ENCODE results near the gene ERG. TPM values are rescaled to one million over a fixed set of nuclear protein-coding genes. Genes with fewer than 3 reads are reported as not detected.

ERG gene
- polyA plus RNA-seq, 1 of the 3 experiments (the other 2 are of a cell fraction), result not detected

DNA sequence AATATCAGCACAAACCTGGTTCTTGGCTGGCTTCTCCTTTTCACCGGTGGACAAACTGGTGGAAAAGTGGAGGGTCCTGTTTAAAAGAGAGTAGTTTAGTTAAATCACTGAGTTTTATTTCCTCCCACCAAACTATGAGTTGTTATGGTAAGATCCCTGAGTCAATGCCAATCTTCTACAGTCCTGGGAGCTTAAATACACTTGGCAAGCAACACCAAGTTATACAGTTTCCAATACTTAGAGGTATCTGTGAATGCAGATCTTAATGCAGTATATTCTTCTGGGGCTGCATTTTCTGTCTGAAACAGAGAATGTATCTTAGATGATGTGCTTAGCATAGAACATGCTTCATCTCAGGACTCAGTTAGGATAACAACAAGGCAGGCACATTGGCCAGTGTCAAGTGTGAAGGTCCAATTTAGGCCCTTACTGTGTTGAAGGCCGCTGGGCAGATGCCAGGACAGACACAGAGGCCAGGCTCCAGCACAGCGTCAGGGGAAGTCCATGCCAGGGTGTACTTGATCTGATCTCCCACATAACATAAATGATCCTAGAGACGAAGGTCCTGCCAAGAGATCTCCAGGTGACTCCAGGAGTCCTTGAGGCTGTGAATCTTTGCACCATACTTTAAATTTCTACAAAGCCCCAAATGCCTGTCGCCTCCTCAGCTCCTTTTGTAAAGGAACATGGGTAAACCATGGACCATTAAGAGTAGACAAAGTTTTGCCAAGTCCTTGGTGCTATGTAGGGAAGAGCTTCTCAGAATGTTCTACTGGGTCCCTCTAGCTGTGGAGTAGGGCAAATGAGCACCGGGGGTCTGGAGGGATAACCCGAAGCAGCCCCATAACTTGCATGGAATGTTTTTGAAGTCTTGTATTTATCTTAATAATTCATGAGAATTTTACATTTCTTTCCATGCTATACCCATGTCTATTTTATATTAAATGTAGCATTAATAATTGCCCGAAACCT is 164.7 kb downstream of the ERG start:
- H3K4me3 ChIP-seq (ENCODE audit: low read depth in 2 of 2, low read length in 1 of 2), result no peak overlapping the region
- ChIA-PET CTCF (interaction anchor here (1.2 kb wide), 1 partner anchor 22 kb away, joined by 4 read pairs; no protein-coding TSS in a partner anchor), POLR2A (no interaction called here)
- no peaks in the 10 kb centered on the region for H3K36me3 ChIP-seq (replicated peaks in 1 of 2; ENCODE audit: control insufficient read depth in 1 of 2, insufficient read depth in 2 of 2, low read length in 1 of 2)
- no peaks in the 10 kb centered on the region; a peak in 1 of 4 replicates for H3K4me1 ChIP-seq (ENCODE audit: control insufficient read depth in 1 of 2, insufficient read depth in 2 of 2, low read depth in 1 of 2, low read length in 1 of 2)
- no peak overlapping the region for H3K4me2 ChIP-seq
- no peaks in the 10 kb centered on the region; the same call in 1 of the 2 replicates for H3K27me3 ChIP-seq (ENCODE audit: insufficient read depth)
- no peaks in the 10 kb centered on the region for H3K9me3 ChIP-seq
- no peaks in the 10 kb centered on the region for H3K79me2 ChIP-seq (ENCODE audit: insufficient read depth)
- H3F3A ChIP-seq (replicated peaks; ENCODE audit: insufficient read depth), result no peaks in the 10 kb centered on the region
- H4K20me1 ChIP-seq (ENCODE audit: insufficient read depth), result no peaks in the 10 kb centered on the region
- H3K9me2 ChIP-seq, result no peaks in the 10 kb centered on the region
- H3K9ac ChIP-seq, result no peak overlapping the region
- TF ChIP-seq FOXJ3 (CRISPR knock-in tag; IDR thresholded peaks at IDR 0.05), result no peak
- no peak for TF ChIP-seq TAF1 (IDR thresholded peaks at IDR 0.05; ENCODE audit: borderline replicate concordance, low read depth, low read length)
- TF ChIP-seq, protein P1, sequence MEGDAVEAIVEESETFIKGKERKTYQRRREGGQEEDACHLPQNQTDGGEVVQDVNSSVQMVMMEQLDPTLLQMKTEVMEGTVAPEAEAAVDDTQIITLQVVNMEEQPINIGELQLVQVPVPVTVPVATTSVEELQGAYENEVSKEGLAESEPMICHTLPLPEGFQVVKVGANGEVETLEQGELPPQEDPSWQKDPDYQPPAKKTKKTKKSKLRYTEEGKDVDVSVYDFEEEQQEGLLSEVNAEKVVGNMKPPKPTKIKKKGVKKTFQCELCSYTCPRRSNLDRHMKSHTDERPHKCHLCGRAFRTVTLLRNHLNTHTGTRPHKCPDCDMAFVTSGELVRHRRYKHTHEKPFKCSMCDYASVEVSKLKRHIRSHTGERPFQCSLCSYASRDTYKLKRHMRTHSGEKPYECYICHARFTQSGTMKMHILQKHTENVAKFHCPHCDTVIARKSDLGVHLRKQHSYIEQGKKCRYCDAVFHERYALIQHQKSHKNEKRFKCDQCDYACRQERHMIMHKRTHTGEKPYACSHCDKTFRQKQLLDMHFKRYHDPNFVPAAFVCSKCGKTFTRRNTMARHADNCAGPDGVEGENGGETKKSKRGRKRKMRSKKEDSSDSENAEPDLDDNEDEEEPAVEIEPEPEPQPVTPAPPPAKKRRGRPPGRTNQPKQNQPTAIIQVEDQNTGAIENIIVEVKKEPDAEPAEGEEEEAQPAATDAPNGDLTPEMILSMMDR (IDR thresholded peaks at IDR 0.05), result peak; percentile 37
- TF ChIP-seq SMC3 (IDR thresholded peaks at IDR 0.05; ENCODE audit: low read depth, low read length), result 0 out of 2 replicates have a peak, but pooled peaks have one; percentile 25
- DNase-seq, result no peak
- H3K27ac ChIP-seq (ENCODE audit: low read depth in 2 of 2, low read length in 1 of 2), result no peak overlapping the region
- 49% methylated on average over 6 of the region's 8 CpGs for WGBS (ENCODE audit: low lambda C conversion rate)
- no peak overlapping the region for H2AFZ ChIP-seq (ENCODE audit: low read depth)

DNA sequence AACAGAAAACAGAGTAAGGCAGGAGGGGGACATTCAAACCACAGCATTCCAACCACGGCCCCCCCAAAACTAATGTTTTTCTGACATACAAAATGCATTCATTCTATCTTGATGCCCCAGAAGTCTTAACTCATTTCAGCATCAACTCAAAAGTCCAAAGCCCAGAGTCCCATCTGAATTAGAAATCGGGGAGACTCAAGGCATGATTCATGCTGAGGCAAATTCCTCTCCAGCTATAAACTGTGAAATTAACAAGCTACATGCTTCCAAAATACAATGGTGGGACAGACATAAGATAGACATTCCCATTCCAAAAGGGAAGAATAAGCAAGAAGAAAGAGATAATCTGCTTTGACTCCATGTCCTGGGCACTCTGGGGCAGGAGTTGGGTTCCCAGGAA is 167.6 kb downstream of the ERG start:
- Histone ChIP-seq H3F3A (replicated peaks; ENCODE audit: insufficient read depth) (no peaks in the 10 kb centered on the region), H3K4me2 (no peak overlapping the region), H3K27me3 (ENCODE audit: insufficient read depth) (no peaks in the 10 kb centered on the region), H3K36me3 (replicated peaks in 1 of 2; ENCODE audit: control insufficient read depth in 1 of 2, insufficient read depth in 2 of 2, low read length in 1 of 2) (no peaks in the 10 kb centered on the region), H4K20me1 (ENCODE audit: insufficient read depth) (no peaks in the 10 kb centered on the region), H3K9me2 (no peaks in the 10 kb centered on the region), H3K4me1 (ENCODE audit: control insufficient read depth in 1 of 2, insufficient read depth in 2 of 2, low read depth in 1 of 2, low read length in 1 of 2) (no peaks in the 10 kb centered on the region; a peak in 1 of 4 replicates), H2AFZ (ENCODE audit: low read depth) (no peak overlapping the region), H3K9me3 (no peaks in the 10 kb centered on the region), H3K4me3 (ENCODE audit: low read depth in 2 of 2, low read length in 1 of 2) (no peak overlapping the region), H3K27ac (ENCODE audit: low read depth in 2 of 2, low read length in 1 of 2) (no peak overlapping the region), H3K9ac (no peak overlapping the region), H3K79me2 (ENCODE audit: insufficient read depth) (no peaks in the 10 kb centered on the region)
- no peak for DNase-seq
- CTCF ChIA-PET, result interaction anchor here (0.9 to 1.4 kb wide), 3 partner anchors 16 to 112 kb away, joined by 3 to 4 read pairs (median 4); no protein-coding TSS in a partner anchor
- POLR2A ChIA-PET, result no interaction called here
- TF ChIP-seq TAF1 (IDR thresholded peaks at IDR 0.05; ENCODE audit: borderline replicate concordance, low read depth, low read length) (no peak), NRF1 (IDR thresholded peaks at IDR 0.05; ENCODE audit: low read depth, low read length) (no peak), FOXJ3 (CRISPR knock-in tag; IDR thresholded peaks at IDR 0.05) (no peak), MEF2A (IDR thresholded peaks at IDR 0.05; ENCODE audit: borderline replicate concordance, low read depth) (no peak), RCOR1 (IDR thresholded peaks at IDR 0.05; ENCODE audit: low read length) (no peak), FOXM1 (IDR thresholded peaks at IDR 0.05; ENCODE audit: low read depth) (no peak), RAD21 (IDR thresholded peaks at IDR 0.05; ENCODE audit: low read length) (no peak), MXI1 (IDR thresholded peaks at IDR 0.05; ENCODE audit: low read depth, low read length) (no peak)
- TF ChIP-seq, protein P2, sequence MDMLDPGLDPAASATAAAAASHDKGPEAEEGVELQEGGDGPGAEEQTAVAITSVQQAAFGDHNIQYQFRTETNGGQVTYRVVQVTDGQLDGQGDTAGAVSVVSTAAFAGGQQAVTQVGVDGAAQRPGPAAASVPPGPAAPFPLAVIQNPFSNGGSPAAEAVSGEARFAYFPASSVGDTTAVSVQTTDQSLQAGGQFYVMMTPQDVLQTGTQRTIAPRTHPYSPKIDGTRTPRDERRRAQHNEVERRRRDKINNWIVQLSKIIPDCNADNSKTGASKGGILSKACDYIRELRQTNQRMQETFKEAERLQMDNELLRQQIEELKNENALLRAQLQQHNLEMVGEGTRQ (IDR thresholded peaks at IDR 0.05; ENCODE audit: borderline replicate concordance, low read depth, low read length), result no peak
- TF ChIP-seq, protein P3, sequence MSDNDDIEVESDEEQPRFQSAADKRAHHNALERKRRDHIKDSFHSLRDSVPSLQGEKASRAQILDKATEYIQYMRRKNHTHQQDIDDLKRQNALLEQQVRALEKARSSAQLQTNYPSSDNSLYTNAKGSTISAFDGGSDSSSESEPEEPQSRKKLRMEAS (IDR thresholded peaks at IDR 0.05; ENCODE audit: low read depth), result no peak
- TF ChIP-seq, protein P4, sequence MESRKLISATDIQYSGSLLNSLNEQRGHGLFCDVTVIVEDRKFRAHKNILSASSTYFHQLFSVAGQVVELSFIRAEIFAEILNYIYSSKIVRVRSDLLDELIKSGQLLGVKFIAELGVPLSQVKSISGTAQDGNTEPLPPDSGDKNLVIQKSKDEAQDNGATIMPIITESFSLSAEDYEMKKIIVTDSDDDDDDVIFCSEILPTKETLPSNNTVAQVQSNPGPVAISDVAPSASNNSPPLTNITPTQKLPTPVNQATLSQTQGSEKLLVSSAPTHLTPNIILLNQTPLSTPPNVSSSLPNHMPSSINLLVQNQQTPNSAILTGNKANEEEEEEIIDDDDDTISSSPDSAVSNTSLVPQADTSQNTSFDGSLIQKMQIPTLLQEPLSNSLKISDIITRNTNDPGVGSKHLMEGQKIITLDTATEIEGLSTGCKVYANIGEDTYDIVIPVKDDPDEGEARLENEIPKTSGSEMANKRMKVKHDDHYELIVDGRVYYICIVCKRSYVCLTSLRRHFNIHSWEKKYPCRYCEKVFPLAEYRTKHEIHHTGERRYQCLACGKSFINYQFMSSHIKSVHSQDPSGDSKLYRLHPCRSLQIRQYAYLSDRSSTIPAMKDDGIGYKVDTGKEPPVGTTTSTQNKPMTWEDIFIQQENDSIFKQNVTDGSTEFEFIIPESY (IDR thresholded peaks at IDR 0.05; ENCODE audit: borderline replicate concordance, low read depth), result no peak
- WGBS (ENCODE audit: low lambda C conversion rate), result 26% methylated on average over 2 of the region's 2 CpGs
